KMS-11 (cell line): ENCODE results near the gene PGM2L1.
A peak's percentile ranks its signal among the peaks of the same experiment; 100 is the strongest.

ENCODE experiments used
- H2AFZ ChIP-seq: fragments of 200-600 bp; sonication (generic); 2 replicates; pipeline ENCODE4 v1.6.1; 2016; ENCODE audit warnings: antibody characterized with exemption, mixed run types, low read depth
- H3K27ac ChIP-seq: fragments of 200-600 bp; sonication (generic); 2 replicates; pipeline ENCODE4 v1.6.1; 2016; ENCODE audit warnings: mild to moderate bottlenecking, mixed run types
- H3K27me3 ChIP-seq: fragments of 200-600 bp; sonication (generic); 2 replicates; pipeline ENCODE4 v1.6.1; 2017; ENCODE audit warnings: mild to moderate bottlenecking, low read depth, mixed run types, moderate library complexity; ENCODE audit not compliant: insufficient read depth
- H3K36me3 ChIP-seq: fragments of 200-600 bp; sonication (generic); 2 replicates; pipeline ENCODE4 v1.6.1; 2017; ENCODE audit warnings: mild to moderate bottlenecking, mixed run types; ENCODE audit not compliant: insufficient read depth
- H3K4me1 ChIP-seq: fragments of 200-600 bp; sonication (generic); 2 replicates; pipeline ENCODE4 v1.6.1; 2016; ENCODE audit warnings: mild to moderate bottlenecking, low read depth, mixed run types; ENCODE audit not compliant: poor library complexity, severe bottlenecking
- H3K4me2 ChIP-seq: fragments of 200-600 bp; sonication (generic); 2 replicates; pipeline ENCODE4 v1.7.0; 2016; ENCODE audit warnings: mild to moderate bottlenecking, mixed run types
- H3K4me3 ChIP-seq: fragments of 200-600 bp; sonication (generic); IDR thresholded peaks from 2 replicates; pipeline ENCODE4 v1.6.1; 2017; ENCODE audit warnings: low read depth, low read length, mixed read lengths; ENCODE audit not compliant: insufficient read depth
- H3K79me2 ChIP-seq: fragments of 200-600 bp; sonication (generic); 2 replicates; pipeline ENCODE4 v1.6.1; 2016; ENCODE audit warnings: low read depth, mixed run types; ENCODE audit not compliant: insufficient read depth
- H3K9ac ChIP-seq: fragments of 200-600 bp; sonication (generic); 2 replicates; pipeline ENCODE4 v1.6.1; 2016; ENCODE audit warnings: mild to moderate bottlenecking, mixed run types
- H4K20me1 ChIP-seq: fragments of 200-600 bp; sonication (generic); 2 replicates; pipeline ENCODE4 v1.6.1; 2016; ENCODE audit warnings: mild to moderate bottlenecking, mixed run types; ENCODE audit not compliant: insufficient read depth
- TF ChIP-seq, protein P1 (sequence below): fragments of 200-600 bp; sonication (generic); conservative IDR thresholded peaks from 2 replicates; pipeline ENCODE4 v1.6.1; 2017; ENCODE audit warnings: low read depth, mild to moderate bottlenecking, antibody characterized with exemption, low read length, moderate library complexity, mixed read lengths

PGM2L1 gene

GRCh38 chr11:74397501-74398243, 561 bp downstream of the PGM2L1 start:
- H3K79me2 ChIP-seq, result no peaks in the 10 kb centered on the region
- H3K36me3 ChIP-seq, result no peaks in the 10 kb centered on the region
- no peak overlapping the region for H3K4me3 ChIP-seq
- TF ChIP-seq, protein P1, sequence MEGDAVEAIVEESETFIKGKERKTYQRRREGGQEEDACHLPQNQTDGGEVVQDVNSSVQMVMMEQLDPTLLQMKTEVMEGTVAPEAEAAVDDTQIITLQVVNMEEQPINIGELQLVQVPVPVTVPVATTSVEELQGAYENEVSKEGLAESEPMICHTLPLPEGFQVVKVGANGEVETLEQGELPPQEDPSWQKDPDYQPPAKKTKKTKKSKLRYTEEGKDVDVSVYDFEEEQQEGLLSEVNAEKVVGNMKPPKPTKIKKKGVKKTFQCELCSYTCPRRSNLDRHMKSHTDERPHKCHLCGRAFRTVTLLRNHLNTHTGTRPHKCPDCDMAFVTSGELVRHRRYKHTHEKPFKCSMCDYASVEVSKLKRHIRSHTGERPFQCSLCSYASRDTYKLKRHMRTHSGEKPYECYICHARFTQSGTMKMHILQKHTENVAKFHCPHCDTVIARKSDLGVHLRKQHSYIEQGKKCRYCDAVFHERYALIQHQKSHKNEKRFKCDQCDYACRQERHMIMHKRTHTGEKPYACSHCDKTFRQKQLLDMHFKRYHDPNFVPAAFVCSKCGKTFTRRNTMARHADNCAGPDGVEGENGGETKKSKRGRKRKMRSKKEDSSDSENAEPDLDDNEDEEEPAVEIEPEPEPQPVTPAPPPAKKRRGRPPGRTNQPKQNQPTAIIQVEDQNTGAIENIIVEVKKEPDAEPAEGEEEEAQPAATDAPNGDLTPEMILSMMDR, result no peak
- no peak overlapping the region for H3K27ac ChIP-seq
- H3K27me3 ChIP-seq, result no peaks in the 10 kb centered on the region
- H3K4me1 ChIP-seq, result peaks cover 4% of the 10 kb centered on the region
- H3K4me2 ChIP-seq, result peak overlapping the region; percentile 81
- peak overlapping the region; percentile 89 for H2AFZ ChIP-seq
- H3K9ac ChIP-seq, result peak overlapping the region; percentile 79; the same call in 1 of the 2 replicates
- H4K20me1 ChIP-seq, result no peaks in the 10 kb centered on the region

- H3K9ac ChIP-seq, result no peak overlapping the region
- no peak overlapping the region for H3K27ac ChIP-seq
- no peaks in the 10 kb centered on the region for H4K20me1 ChIP-seq
- no peaks in the 10 kb centered on the region for H3K4me1 ChIP-seq
- H3K79me2 ChIP-seq, result no peaks in the 10 kb centered on the region
- H3K27me3 ChIP-seq, result no peaks in the 10 kb centered on the region
- H3K4me2 ChIP-seq, result no peak overlapping the region
- no peak overlapping the region for H3K4me3 ChIP-seq
- H2AFZ ChIP-seq, result no peak overlapping the region
- no peaks in the 10 kb centered on the region for H3K36me3 ChIP-seq
- TF ChIP-seq, protein P1, result no peak
Observed at GRCh38 chr11:74392256-74392655, 6.0 kb downstream of the PGM2L1 start.

DNA sequence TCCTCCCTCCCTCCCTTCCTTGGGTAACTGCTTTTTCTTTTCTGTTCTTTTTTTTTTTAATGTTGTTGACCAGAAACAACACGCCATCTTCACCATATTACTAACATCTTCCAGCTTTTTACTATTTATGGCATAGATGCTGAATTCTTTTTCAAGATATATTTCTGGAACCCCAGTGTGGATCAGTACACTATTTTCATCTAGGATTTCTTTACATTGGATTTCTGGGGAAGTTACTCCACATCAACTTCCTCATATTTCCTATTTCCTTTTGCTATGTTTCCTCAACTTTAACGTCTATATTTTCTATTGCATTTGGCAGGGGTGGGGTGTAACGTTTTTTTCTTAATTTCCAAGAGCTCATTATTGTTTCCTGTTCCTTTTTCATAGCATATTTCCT, 7.0 kb downstream of the PGM2L1 start:
- Histone ChIP-seq H3K4me1 (no peaks in the 10 kb centered on the region), H3K4me3 (no peak overlapping the region), H3K79me2 (no peaks in the 10 kb centered on the region), H3K36me3 (no peaks in the 10 kb centered on the region), H3K9ac (no peak overlapping the region), H3K4me2 (no peak overlapping the region), H2AFZ (no peak overlapping the region), H4K20me1 (no peaks in the 10 kb centered on the region), H3K27ac (no peak overlapping the region), H3K27me3 (no peaks in the 10 kb centered on the region)
- TF ChIP-seq, protein P1, result no peak

- no peaks in the 10 kb centered on the region for H3K4me1 ChIP-seq
Observed at GRCh38 chr11:74390697-74391096, 7.5 kb downstream of the PGM2L1 start.

More at GRCh38 chr11:74390697-74391096, 7.5 kb downstream of the PGM2L1 start:
- Histone ChIP-seq H3K36me3 (no peaks in the 10 kb centered on the region), H4K20me1 (no peaks in the 10 kb centered on the region), H2AFZ (no peak overlapping the region), H3K79me2 (no peaks in the 10 kb centered on the region), H3K27ac (no peak overlapping the region), H3K9ac (no peak overlapping the region), H3K4me3 (no peak overlapping the region), H3K27me3 (no peaks in the 10 kb centered on the region), H3K4me2 (no peak overlapping the region)
- TF ChIP-seq, protein P1, result no peak
